ENCODE measurements around the gene RASSF8. TPM values are rescaled to one million over a fixed set of nuclear protein-coding genes. Genes with fewer than 3 reads are reported as not detected.
A peak's percentile ranks its signal among the peaks of the same experiment; 100 is the strongest.

The RASSF8 gene
- total and polyA plus RNA-seq, 5 experiments from 2014 or later = not detected

DNA sequence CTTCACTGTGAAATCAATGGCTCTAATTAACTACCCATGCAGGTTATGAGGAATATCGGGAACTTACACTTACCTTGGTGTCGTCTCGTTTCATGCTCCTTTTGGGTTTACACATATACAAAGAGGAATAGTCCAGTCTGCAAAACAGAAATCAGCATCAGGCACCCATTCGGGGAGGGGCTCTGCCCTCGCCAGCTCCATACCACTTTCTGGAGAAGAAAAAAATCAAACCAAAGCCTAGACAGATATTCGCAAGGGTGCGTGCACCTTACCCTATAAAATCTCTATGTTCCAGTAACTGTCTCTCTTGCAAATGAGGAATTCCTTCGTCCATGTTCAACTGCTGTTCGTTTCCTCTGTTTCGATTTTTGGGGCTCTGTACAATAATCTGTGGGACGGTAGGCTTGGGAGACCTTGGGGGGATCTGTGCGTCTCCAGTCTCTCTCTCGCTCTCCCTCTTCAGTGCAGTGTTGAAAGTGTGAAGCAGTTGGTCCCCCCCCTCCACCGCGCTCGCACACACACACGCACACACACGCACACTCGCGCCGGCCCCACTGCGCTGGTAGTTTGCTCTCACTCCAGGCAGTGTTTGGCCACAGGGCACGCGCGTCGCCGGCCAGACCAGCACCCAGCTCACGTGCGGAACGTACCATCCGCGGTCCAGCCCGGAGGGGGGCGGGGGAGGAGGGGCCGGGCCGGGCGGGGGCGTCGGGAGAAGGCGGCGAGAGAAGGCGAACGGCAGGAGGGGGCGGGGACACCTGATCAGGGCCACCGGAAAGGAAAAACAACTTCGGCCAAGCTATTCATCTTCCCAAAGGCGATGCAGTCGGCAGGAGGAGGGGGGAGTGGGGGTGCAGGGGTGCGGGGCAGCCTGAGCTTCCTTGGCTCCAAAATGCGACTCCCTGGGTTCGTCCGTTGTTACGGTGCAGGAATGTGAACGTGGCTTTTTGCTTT is 166.2 kb downstream of the RASSF8 start, which contains the start of gene BHLHE41:
Gene BHLHE41, minus strand, starts transcription at position 592 of the 954 bp plus-strand sequence. Its CDS starts 258 bp downstream, at position 334.
- peak within 1 kb of the TSS in 1 of 10 donors; percentile 25 for H3K27ac Mint-ChIP-seq
- no peaks in the 10 kb centered on the region for H3K9me3 Mint-ChIP-seq
- H3K4me1 Mint-ChIP-seq = peaks cover 22 to 41% (median 37%) of the 10 kb centered on the region in 4 donors
- DNase-seq (peak in 2 of 10 donors; percentile 21 to 22), ATAC-seq (peak; percentile 11 to 26)
- H3K4me3 Mint-ChIP-seq = peak within 1 kb of the TSS; percentile 68 to 91 (median 86)
- no peaks in the 10 kb centered on the region for H3K36me3 Mint-ChIP-seq
- H3K27me3 Mint-ChIP-seq = peaks cover 51 to 83% (median 64%) of the 10 kb centered on the region in 5 donors
- POLR2A ChIA-PET = interaction anchor here (0.7 kb wide), 1 partner anchor 32 kb away, joined by 3 read pairs; no protein-coding TSS in a partner anchor

GRCh38 chr12:26125400-26126339 is 167.2 kb downstream of the RASSF8 start:
- peaks cover 22 to 44% (median 37%) of the 10 kb centered on the region in 4 donors for H3K4me1 Mint-ChIP-seq
- H3K27ac Mint-ChIP-seq = peak overlapping the region in 1 of 10 donors; percentile 25
- peaks cover 50 to 75% (median 61%) of the 10 kb centered on the region in 5 donors for H3K27me3 Mint-ChIP-seq
- ATAC-seq (peak; percentile 7 to 38), DNase-seq (peak in 3 of 10 donors; percentile 11 to 30 (median 22))
- H3K4me3 Mint-ChIP-seq = peak overlapping the region; percentile 68 to 89 (median 84)
- no peaks in the 10 kb centered on the region for H3K9me3 Mint-ChIP-seq
- no peaks in the 10 kb centered on the region for H3K36me3 Mint-ChIP-seq
- POLR2A ChIA-PET = interaction anchor here (0.7 kb wide), 1 partner anchor 31 kb away, joined by 3 read pairs; no protein-coding TSS in a partner anchor

GRCh38 chr12:26126340-26127284 is 168.1 kb downstream of the RASSF8 start:
- Mint-ChIP-seq H3K9me3 (no peaks in the 10 kb centered on the region), H3K36me3 (no peaks in the 10 kb centered on the region), H3K27me3 (peaks cover 44 to 74% (median 57%) of the 10 kb centered on the region in 5 donors), H3K4me1 (peaks cover 20 to 38% (median 34%) of the 10 kb centered on the region in 4 donors), H3K4me3 (peak overlapping the region; percentile 68 to 89 (median 84)), H3K27ac (no peak overlapping the region)
- POLR2A ChIA-PET = no interaction called here
- DNase-seq (peak in 5 of 10 donors; percentile 2 to 23 (median 10)), ATAC-seq (peak in 1 of 2 donors; percentile 22)

DNA sequence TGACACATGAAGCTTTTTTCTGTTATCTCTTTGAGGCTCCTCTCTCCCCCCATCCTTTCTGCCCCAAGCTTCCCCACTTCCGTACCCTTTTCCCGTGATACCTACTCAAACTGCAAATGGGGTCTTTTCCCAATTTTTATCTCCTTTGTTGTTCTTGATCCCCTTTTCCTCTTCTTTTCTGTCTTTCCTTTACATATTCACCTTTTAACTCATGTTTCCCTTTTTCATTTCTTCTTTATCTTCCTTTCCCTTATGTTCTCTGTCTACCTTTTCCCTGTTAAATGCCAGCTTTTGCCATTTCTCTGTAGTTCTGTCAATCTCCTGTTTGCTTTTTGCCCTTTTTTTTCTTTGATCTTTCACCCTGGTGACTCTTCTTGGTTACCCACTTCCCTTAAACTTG is 168.9 kb downstream of the RASSF8 start:
- Mint-ChIP-seq H3K27me3 (peaks cover 45 to 71% (median 55%) of the 10 kb centered on the region in 5 donors), H3K27ac (no peak overlapping the region), H3K4me3 (peak overlapping the region in 7 of 10 donors; percentile 11 to 70 (median 34)), H3K9me3 (no peaks in the 10 kb centered on the region), H3K4me1 (peaks cover 17 to 35% (median 30%) of the 10 kb centered on the region in 4 donors), H3K36me3 (no peaks in the 10 kb centered on the region)
- POLR2A ChIA-PET = no interaction called here
- ATAC-seq (no peak), DNase-seq (no peak)

DNA sequence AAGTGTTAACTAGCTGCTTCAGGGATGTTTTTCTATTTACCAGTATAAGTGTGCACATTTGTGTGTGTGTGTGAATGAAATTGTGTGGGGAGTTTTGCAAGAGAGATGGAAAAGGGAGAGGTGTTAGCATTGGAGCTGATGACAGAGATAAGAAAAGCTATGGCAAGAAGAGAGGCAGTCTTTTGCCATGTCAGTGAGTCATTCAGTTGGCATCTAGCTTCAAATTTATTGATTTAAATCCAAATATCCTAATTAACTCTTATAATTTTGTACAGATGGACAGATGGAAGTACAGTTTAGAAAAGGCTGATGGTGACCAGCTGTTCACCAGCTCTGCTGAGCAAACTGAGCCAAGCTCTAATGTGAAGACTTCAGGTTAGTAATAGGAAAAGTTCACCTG is 169.7 kb downstream of the RASSF8 start:
- Mint-ChIP-seq H3K27ac (no peak overlapping the region), H3K27me3 (peaks cover 45 to 75% (median 57%) of the 10 kb centered on the region in 5 donors), H3K4me1 (peaks cover 13 to 31% (median 26%) of the 10 kb centered on the region in 4 donors), H3K9me3 (no peaks in the 10 kb centered on the region), H3K36me3 (no peaks in the 10 kb centered on the region), H3K4me3 (no peak overlapping the region)
- ATAC-seq (no peak), DNase-seq (no peak)
- POLR2A ChIA-PET = no interaction called here

Other genes starting within 250 kb of the RASSF8 start
- under 1 TPM; 0.08 to 0.44 TPM for gene BHLHE41, start 166.4 kb downstream of the RASSF8 start, total RNA-seq
- under 1 TPM in 1 of 3 donors, not detected in 2; 0.41 TPM for gene BHLHE41, start 166.4 kb downstream of the RASSF8 start, polyA plus RNA-seq
- under 1 TPM in 1 of 2 experiments, not detected in 1; 0.27 TPM for gene SSPN, start 236.9 kb downstream of the RASSF8 start, total RNA-seq
- gene SSPN, start 236.9 kb downstream of the RASSF8 start, polyA plus RNA-seq = not detected